IPS DF 19.7 (cell line): ENCODE data around the gene TMED6.
"Not testable (repeated sequence)": the region's sequence is repeated elsewhere in the genome, so short reads cannot be mapped to it uniquely, and the experiment has no call there.

ENCODE experiments used
- DNase-seq: peaks from one replicate; pipeline ENCODE4 v3.0.0-alpha.2; 2013; ENCODE audit warnings: low read depth, low spot score

The TMED6 gene

GRCh38 chr16:69301861-69302260, 49.7 kb downstream of the TMED6 start:
- no peak for DNase-seq

- DNase-seq = no peak
These were observed 50.4 kb downstream of the TMED6 start for GRCh38 chr16:69301187-69301586.

DNA sequence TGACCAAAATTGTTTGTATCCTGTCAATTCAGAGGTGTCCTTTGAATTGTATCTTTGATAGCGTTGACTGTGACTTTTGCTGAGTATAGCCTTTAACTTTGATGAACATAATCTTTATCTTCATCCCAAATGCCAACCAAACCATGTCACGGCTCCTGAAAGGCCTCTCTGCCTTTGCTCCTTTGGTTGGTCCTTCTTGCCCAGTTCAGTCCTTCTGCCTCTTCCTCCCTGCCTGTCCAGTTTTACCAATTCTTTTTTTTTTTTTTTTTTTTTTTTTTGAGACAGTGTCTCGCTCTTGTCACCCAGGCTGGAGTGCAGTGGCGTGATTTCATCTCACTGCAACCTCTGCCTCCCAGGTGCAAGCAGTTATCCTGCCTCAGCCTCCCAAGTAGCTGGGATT, 53.3 kb downstream of the TMED6 start:
- no peak for DNase-seq

DNA sequence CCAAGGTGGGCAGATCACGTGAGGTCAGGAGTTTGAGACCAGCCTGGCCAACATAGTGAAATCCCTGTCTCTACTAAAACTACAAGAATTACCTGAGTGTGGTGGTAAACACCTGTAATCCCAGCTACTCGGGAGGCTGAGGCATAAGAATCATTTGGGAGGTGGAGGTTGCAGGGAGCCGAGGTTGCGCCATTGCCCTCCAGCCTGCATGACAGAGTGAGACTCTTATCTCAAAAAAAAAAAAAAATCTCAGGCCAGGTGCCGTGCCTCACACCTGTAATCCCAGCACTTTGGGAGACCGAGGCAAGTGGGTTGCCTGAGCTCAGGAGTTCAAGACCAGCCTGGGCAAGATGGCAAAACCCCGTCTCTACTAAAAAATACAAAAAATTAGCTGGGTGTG, 54.8 kb downstream of the TMED6 start:
- DNase-seq = not testable (repeated sequence)

GRCh38 chr16:69294051-69294450, 57.5 kb downstream of the TMED6 start:
- DNase-seq = no peak

DNA sequence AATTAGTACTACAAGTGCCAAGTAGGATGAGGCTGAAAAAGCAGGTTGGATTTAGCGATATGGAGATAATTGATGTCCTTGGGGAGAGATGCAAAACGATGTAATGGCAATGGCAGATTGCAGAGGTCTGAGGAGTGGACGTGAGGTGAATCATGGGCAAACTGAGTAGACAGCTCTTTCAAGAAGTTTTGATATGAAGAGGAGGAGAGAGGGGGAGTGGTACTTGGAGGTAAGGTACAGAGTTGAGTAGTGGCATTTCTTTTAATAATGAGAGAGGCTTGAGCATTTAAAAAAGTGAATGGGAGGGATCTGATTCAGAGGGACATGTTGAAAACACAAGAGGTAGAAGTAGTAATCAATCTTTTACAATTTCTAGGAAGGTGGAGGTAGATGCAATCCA, 58.2 kb downstream of the TMED6 start:
- no peak for DNase-seq
